ENCODE data around the gene ATP11A.

Gene ATP11A

DNA sequence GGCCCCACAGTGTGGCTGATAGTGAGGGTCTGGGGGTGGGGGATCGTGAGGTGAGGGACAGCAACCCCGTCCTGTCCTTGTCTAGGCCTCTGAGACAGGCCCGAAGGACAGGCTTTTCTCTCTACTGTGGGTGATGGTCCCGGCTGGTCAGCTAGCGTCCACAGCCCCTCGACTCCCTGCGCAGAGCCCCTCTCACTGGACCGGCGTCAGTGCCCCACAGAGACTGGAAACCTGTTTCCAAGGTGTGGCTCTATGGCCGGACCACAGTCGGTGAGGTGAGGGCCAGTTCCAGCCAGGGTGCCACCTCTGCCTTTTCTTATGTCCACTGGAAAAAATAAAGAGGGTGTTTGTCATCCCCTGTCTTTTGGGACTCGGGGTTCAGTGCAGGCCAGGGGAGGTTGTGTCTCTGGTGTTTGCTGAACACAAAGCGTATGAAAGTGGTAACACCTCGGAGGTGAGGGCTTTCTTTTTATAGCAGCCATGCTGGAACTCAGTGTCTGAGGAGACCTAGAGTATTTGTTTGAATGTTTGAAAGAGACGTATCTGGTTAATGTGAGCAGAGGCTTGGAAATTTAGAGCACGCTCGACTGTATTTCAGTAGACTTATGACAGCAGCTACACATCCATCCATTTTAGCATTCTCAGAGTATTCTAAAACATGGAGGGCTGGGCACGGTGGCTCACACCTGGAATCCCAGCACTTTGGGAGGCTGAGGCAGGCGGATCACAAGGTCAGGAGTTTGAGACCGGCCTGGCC lies 22.8 kb downstream of the ATP11A start:
- ChIA-PET CTCF (no interaction called here), POLR2A (interaction anchor here (0.9 kb wide), 1 partner anchor 19 kb away, joined by 4 read pairs; no protein-coding TSS in a partner anchor)
- H3K4me3 ChIP-seq (ENCODE audit: low read depth, low read length), result no peak overlapping the region
- no peak for DNase-seq (ENCODE audit: low read depth, low spot score)
- TF ChIP-seq, protein P1, sequence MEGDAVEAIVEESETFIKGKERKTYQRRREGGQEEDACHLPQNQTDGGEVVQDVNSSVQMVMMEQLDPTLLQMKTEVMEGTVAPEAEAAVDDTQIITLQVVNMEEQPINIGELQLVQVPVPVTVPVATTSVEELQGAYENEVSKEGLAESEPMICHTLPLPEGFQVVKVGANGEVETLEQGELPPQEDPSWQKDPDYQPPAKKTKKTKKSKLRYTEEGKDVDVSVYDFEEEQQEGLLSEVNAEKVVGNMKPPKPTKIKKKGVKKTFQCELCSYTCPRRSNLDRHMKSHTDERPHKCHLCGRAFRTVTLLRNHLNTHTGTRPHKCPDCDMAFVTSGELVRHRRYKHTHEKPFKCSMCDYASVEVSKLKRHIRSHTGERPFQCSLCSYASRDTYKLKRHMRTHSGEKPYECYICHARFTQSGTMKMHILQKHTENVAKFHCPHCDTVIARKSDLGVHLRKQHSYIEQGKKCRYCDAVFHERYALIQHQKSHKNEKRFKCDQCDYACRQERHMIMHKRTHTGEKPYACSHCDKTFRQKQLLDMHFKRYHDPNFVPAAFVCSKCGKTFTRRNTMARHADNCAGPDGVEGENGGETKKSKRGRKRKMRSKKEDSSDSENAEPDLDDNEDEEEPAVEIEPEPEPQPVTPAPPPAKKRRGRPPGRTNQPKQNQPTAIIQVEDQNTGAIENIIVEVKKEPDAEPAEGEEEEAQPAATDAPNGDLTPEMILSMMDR (IDR thresholded peaks at IDR 0.05; ENCODE audit: insufficient read depth, low read length, missing control alignments), result no peak

DNA sequence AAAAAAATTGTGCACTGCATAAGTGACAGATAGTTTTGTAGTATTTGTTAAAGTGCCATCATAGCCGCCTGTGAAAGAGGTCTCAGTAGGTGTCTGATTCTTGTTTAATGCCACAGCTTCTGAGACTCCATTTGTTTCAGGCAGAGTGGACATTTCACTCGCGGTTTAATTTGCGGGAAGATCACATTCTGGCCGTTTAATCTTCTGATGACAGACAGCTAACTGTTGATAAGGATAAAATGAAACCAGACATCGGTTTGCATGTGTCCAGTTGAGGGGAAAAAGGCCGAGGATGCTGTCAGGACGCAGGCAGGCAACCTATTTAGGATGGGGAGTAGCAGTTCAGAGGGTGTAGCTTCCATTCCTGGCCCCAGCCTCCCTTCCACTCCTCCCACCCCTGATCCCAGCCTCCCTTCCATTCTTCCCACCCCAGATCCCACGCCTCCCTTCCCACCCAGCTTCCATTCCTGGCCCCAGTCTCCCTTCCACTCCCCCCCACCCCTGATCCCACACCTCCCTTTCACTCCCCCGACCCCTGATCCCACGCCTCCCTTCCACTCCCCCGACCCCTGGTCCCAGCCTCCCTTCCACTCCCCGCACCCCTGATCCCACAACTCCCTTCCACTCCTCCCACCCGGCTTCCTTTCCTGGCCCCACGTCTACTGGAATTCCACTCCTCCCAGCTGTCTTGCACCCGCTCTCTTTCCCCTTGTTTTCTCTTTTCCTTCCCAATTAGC lies 23.8 kb downstream of the ATP11A start:
- DNase-seq (ENCODE audit: low read depth, low spot score), result no peak
- no peak overlapping the region for H3K4me3 ChIP-seq (ENCODE audit: low read depth, low read length)
- TF ChIP-seq, protein P1 (IDR thresholded peaks at IDR 0.05; ENCODE audit: insufficient read depth, low read length, missing control alignments), result no peak
- ChIA-PET POLR2A (no interaction called here), CTCF (no interaction called here)

DNA sequence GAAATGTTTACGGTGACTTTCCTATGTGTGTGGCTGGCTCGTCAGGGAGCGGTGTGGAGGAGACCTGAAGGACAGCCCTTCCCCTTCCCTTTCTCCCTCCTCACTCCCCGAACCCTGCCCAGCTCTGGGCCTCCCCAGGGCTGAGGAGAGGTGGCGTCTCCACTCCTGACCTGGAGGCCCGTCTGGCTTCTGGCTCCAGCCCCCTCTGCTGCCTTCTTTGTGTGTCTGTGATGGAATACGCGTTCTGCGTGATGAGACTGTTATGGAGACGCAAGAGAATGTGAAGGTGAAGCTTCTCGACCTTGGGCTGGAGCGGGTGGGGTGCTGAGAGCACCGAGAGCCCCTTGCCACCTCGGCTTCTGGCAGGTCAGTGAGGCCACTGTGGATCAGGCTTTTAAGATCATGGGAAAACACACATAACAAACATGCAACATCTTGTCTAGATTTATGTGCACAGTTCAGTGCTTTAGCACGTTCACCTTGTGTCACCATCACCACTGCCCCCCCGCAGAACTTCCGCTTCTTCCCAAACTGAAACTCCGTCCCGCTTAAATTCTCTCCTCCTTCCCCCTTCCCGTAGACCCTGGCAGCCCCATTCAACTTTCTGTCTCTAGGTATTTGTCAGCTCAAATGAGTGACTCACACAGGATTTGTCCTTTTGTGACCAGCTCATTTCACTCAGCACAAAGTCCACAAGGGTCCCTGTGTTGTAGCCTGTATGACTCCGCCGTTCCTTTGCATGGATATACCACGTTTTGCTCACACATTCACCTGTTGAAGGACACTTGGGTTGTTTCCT lies 24.7 kb downstream of the ATP11A start:
- CTCF ChIA-PET, result no interaction called here
- TF ChIP-seq, protein P1 (IDR thresholded peaks at IDR 0.05; ENCODE audit: insufficient read depth, low read length, missing control alignments), result no peak
- no peak for DNase-seq (ENCODE audit: low read depth, low spot score)
- H3K4me3 ChIP-seq (ENCODE audit: low read depth, low read length), result no peak overlapping the region
- POLR2A ChIA-PET, result no interaction called here

DNA sequence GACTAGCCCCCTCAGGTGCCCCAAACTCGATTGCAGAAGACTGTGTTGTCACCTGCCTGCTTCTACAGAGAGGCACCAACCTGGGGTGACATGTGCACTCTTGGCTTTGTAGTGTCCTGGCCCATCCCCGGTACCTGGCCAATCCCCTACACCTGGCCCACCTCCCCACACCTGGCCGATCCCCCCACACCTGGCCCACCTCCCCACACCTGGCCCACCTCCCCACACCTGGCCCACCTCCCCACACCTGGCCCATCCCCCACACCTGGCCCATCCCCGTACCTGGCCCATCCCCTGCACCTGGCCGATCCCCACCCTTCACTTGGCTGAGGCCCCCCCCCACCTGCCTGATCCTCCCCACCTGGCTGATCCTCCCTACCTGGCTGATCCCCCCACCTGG lies 25.4 kb downstream of the ATP11A start:
- TF ChIP-seq, protein P1 (IDR thresholded peaks at IDR 0.05; ENCODE audit: insufficient read depth, low read length, missing control alignments), result no peak
- POLR2A ChIA-PET, result no interaction called here
- no peak overlapping the region for H3K4me3 ChIP-seq (ENCODE audit: low read depth, low read length)
- no peak for DNase-seq (ENCODE audit: low read depth, low spot score)
- CTCF ChIA-PET, result no interaction called here

DNA sequence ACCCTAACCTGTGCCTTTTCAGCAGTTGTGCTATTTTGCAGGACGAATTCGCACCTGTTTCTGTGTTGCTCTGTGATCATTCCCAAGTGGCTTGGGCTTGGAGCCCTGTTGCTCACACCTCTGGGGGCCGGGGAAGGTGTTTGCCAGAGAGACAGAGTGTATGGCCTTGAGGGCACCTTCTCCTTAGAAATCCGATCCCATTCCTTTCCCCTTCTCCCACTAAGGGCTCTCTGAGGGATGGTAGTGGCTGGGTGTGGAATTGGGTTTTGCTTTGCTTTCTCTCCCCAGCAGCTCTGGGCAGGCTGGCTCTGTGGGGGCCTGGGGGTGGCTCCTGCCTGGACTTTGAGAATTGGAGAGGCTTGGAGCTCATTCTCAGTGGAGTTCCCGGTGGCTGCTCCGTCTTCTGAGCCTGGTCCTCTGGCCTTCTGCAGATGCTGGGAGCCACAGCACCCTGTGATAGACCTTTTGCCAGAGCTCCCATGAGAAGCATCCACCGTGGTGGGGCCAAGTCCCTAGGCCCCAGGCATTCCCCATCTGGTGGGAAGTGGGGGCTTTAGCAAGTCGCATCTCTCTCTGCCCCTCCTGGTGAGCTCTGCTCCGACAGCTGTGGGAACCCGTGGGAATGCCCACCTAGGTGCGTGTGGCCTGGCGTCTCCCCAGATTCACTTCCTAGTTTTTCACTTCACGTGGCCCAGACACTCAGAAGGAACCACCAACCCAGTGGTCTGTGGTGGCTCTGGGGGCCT lies 26.1 kb downstream of the ATP11A start:
- no peak for DNase-seq (ENCODE audit: low read depth, low spot score)
- CTCF ChIA-PET, result no interaction called here
- TF ChIP-seq, protein P1 (IDR thresholded peaks at IDR 0.05; ENCODE audit: insufficient read depth, low read length, missing control alignments), result no peak
- H3K4me3 ChIP-seq (ENCODE audit: low read depth, low read length), result no peak overlapping the region
- POLR2A ChIA-PET, result no interaction called here

Data from AG04449 (cell line).